H9 (cell line): Measurements from ENCODE around the gene OR8B4. TPM values are rescaled to one million over a fixed set of nuclear protein-coding genes. Genes with fewer than 3 reads are reported as not detected.

ENCODE experiments used
- DNase-seq: peaks from one replicate; pipeline ENCODE4 v3.0.0-alpha.2; 2017
- H2AFZ ChIP-seq: one replicate; pipeline ENCODE4 v1.6.1; 2013; ENCODE audit warnings: mild to moderate bottlenecking, low read length, control low read depth, moderate library complexity
- H2AK5ac ChIP-seq: 2 replicates; pipeline ENCODE4 v1.6.1; 2013; ENCODE audit warnings: low read length, control low read depth, mixed read lengths; ENCODE audit not compliant: insufficient read length
- H2BK120ac ChIP-seq: one replicate; pipeline ENCODE4 v1.6.1; 2013; ENCODE audit warnings: low read depth, mild to moderate bottlenecking, low read length, control low read depth, inconsistent platforms; ENCODE audit not compliant: poor library complexity, severe bottlenecking
- H2BK12ac ChIP-seq: 2 replicates; pipeline ENCODE4 v1.6.1; 2013; ENCODE audit warnings: low read length, control low read depth, mixed read lengths, low read depth; ENCODE audit not compliant: insufficient read length
- H2BK15ac ChIP-seq: 2 replicates; pipeline ENCODE4 v1.6.1; 2013; ENCODE audit warnings: low read depth, low read length, control low read depth
- H2BK20ac ChIP-seq: one replicate; pipeline ENCODE4 v1.6.1; 2013; ENCODE audit warnings: low read depth, mild to moderate bottlenecking, low read length, control low read depth, inconsistent platforms; ENCODE audit not compliant: poor library complexity, severe bottlenecking
- H2BK5ac ChIP-seq: 2 replicates; pipeline ENCODE4 v1.6.1; 2013; ENCODE audit warnings: low read length, control low read depth, mixed read lengths; ENCODE audit not compliant: insufficient read length
- H3K14ac ChIP-seq: 2 replicates; pipeline ENCODE4 v1.6.1; 2013; ENCODE audit warnings: low read length, control low read depth; ENCODE audit not compliant: insufficient read depth
- H3K18ac ChIP-seq: 2 replicates; pipeline ENCODE4 v1.6.1; 2013; ENCODE audit warnings: low read depth, mild to moderate bottlenecking, mixed read lengths, low read length, control low read depth; ENCODE audit not compliant: insufficient read length
- H3K23ac ChIP-seq: 2 replicates; pipeline ENCODE4 v1.6.1; 2013; ENCODE audit warnings: low read length, control low read depth, mixed read lengths, low read depth; ENCODE audit not compliant: insufficient read length
- H3K23me2 ChIP-seq: 2 replicates; pipeline ENCODE4 v1.6.1; 2013; ENCODE audit warnings: low read depth, mild to moderate bottlenecking, mixed read lengths, low read length, control low read depth; ENCODE audit not compliant: insufficient read length, poor library complexity, severe bottlenecking
- H3K27ac ChIP-seq: 2 replicates; pipeline ENCODE4 v1.5.1; 2013; ENCODE audit warnings: low read length, control low read depth, mixed read lengths, low read depth; ENCODE audit not compliant: insufficient read length
- H3K27me3 ChIP-seq: 2 replicates; pipeline ENCODE4 v1.6.1; 2013; ENCODE audit warnings: low read length, control low read depth, inconsistent platforms; ENCODE audit not compliant: insufficient read depth
- H3K4ac ChIP-seq: 2 replicates; pipeline ENCODE4 v1.6.1; 2013; ENCODE audit warnings: low read depth, mild to moderate bottlenecking, control low read depth, inconsistent platforms, low read length, moderate library complexity
- H3K4me1 ChIP-seq: 2 replicates; pipeline ENCODE4 v1.6.1; 2013; ENCODE audit warnings: low read length, control low read depth, inconsistent platforms; ENCODE audit not compliant: insufficient read depth
- H3K4me2 ChIP-seq: 2 replicates; pipeline ENCODE4 v1.6.1; 2013; ENCODE audit warnings: low read length, control low read depth, mixed read lengths; ENCODE audit not compliant: insufficient read length, insufficient read depth
- H3K56ac ChIP-seq: 2 replicates; pipeline ENCODE4 v1.6.1; 2013; ENCODE audit warnings: low read depth, mild to moderate bottlenecking, mixed read lengths, low read length, control low read depth; ENCODE audit not compliant: insufficient read length
- H3K79me1 ChIP-seq: 2 replicates; pipeline ENCODE4 v1.6.1; 2013; ENCODE audit warnings: low read depth, mild to moderate bottlenecking, moderate library complexity, low read length, control low read depth, inconsistent platforms; ENCODE audit not compliant: insufficient read depth, poor library complexity, severe bottlenecking
- H3K79me2 ChIP-seq: 2 replicates; pipeline ENCODE4 v1.6.1; 2013; ENCODE audit warnings: low read length, control low read depth, inconsistent platforms; ENCODE audit not compliant: insufficient read depth
- H3K9ac ChIP-seq: 2 replicates; pipeline ENCODE4 v1.6.1; 2013; ENCODE audit warnings: low read length, control low read depth, mixed read lengths; ENCODE audit not compliant: insufficient read length; ENCODE audit errors: extremely low read depth
- H3K9me3 ChIP-seq: one replicate; pipeline ENCODE4 v1.6.1; 2013; ENCODE audit warnings: low read depth, low read length, inconsistent platforms; ENCODE audit not compliant: control insufficient read depth
- H3T11ph ChIP-seq: one replicate; pipeline ENCODE4 v1.6.1; 2013; ENCODE audit warnings: mild to moderate bottlenecking, low read length, control low read depth, inconsistent platforms
- H4K20me1 ChIP-seq: one replicate; pipeline ENCODE4 v1.6.1; 2013; ENCODE audit not compliant: control insufficient read depth, insufficient read length, insufficient read depth
- H4K5ac ChIP-seq: 2 replicates; pipeline ENCODE4 v1.6.1; 2013; ENCODE audit warnings: low read depth, mild to moderate bottlenecking, mixed read lengths, low read length, control low read depth; ENCODE audit not compliant: insufficient read length
- H4K8ac ChIP-seq: replicated peaks from 2 replicates; pipeline ENCODE4 v1.6.1; 2013; ENCODE audit warnings: low read length, control low read depth, mixed read lengths, low read depth; ENCODE audit not compliant: insufficient read length
- H4K91ac ChIP-seq: 2 replicates; pipeline ENCODE4 v1.6.1; 2013; ENCODE audit warnings: low read depth, mild to moderate bottlenecking, moderate library complexity, mixed read lengths, low read length, control low read depth; ENCODE audit not compliant: insufficient read length
- H3K27ac Mint-ChIP-seq, 3 experiments: 2 replicates in 2 of 3; 3 replicates in 1 of 3; pipeline ENCODE4 v1.8.0; 2020 to 2021; ENCODE audit warnings: mixed read lengths in 3 of 3, mild to moderate bottlenecking in 1 of 3, moderate library complexity in 1 of 3
- H3K27me3 Mint-ChIP-seq: 2 replicates; pipeline ENCODE4 v1.8.0; 2021; ENCODE audit warnings: low read depth, mild to moderate bottlenecking, moderate library complexity, mixed read lengths
- H3K36me3 Mint-ChIP-seq, 3 experiments: 2 replicates in 2 of 3; 3 replicates in 1 of 3; pipeline ENCODE4 v1.8.0; 2020 to 2021; ENCODE audit warnings: low read depth in 3 of 3, mixed read lengths in 3 of 3; ENCODE audit not compliant: insufficient read depth in 1 of 3
- H3K4me1 Mint-ChIP-seq, 2 experiments: 2 replicates each; pipeline ENCODE4 v1.8.0; 2020; ENCODE audit warnings: mixed read lengths in 2 of 2
- H3K4me3 Mint-ChIP-seq, 2 experiments: 2 replicates in 1 of 2; 3 replicates in 1 of 2; pipeline ENCODE4 v1.8.0; 2020 to 2021; ENCODE audit warnings: mild to moderate bottlenecking in 2 of 2, mixed read lengths in 2 of 2, moderate library complexity in 1 of 2
- H3K9me3 Mint-ChIP-seq, 2 experiments: 2 replicates in 1 of 2; 3 replicates in 1 of 2; pipeline ENCODE4 v1.8.0; 2020; ENCODE audit warnings: mild to moderate bottlenecking in 2 of 2, mixed read lengths in 2 of 2, moderate library complexity in 1 of 2
- WGBS: extraction: QIAGEN DNeasy Blood & Tissue Kit; methylation state at CpG from one replicate; pipeline ENCODE4 v1.1.7; 2013; ENCODE audit warnings: missing lambda C conversion rate, low lambda C conversion rate, mixed read lengths; ENCODE audit not compliant: insufficient read length; ENCODE audit errors: extremely low coverage; 5-methylcytosine and 5-hydroxymethylcytosine counted together
- total RNA-seq: library from RNA; stranded (reverse); gene quantifications from 2 replicates; pipeline ENCODE4 v1.2.1, GENCODE V29; 2021
- TF ChIP-seq, protein P1 (sequence below): fragments of 200-600 bp; sonication (generic); conservative IDR thresholded peaks from 3 replicates; pipeline ENCODE4 v1.8.0; 2021; ENCODE audit warnings: antibody characterized with exemption, mild to moderate bottlenecking

The OR8B4 gene
- total RNA-seq, 1 experiment from 2014 or later, result not detected

GRCh38 chr11:124467381-124467927 lies 42.8 kb upstream of the OR8B4 start:
- H3K79me1 ChIP-seq, result no peaks in the 10 kb centered on the region
- H2BK5ac ChIP-seq, result no peak overlapping the region
- no peak overlapping the region for H3K4me2 ChIP-seq
- H3K4me1 Mint-ChIP-seq, result peaks cover 4% of the 10 kb centered on the region in 2 experiments; a peak in 2 of 4 replicates
- H3K27ac ChIP-seq, result no peak overlapping the region
- no peak overlapping the region for H3K18ac ChIP-seq
- DNase-seq, result no peak
- H3K36me3 Mint-ChIP-seq, result no peaks in the 10 kb centered on the region
- H3K9me3 Mint-ChIP-seq, result no peaks in the 10 kb centered on the region
- no peaks in the 10 kb centered on the region for H4K20me1 ChIP-seq
- H2AK5ac ChIP-seq, result no peak overlapping the region
- no peaks in the 10 kb centered on the region; the same call in none of the 2 replicates for H3K27me3 Mint-ChIP-seq
- TF ChIP-seq, protein P1, sequence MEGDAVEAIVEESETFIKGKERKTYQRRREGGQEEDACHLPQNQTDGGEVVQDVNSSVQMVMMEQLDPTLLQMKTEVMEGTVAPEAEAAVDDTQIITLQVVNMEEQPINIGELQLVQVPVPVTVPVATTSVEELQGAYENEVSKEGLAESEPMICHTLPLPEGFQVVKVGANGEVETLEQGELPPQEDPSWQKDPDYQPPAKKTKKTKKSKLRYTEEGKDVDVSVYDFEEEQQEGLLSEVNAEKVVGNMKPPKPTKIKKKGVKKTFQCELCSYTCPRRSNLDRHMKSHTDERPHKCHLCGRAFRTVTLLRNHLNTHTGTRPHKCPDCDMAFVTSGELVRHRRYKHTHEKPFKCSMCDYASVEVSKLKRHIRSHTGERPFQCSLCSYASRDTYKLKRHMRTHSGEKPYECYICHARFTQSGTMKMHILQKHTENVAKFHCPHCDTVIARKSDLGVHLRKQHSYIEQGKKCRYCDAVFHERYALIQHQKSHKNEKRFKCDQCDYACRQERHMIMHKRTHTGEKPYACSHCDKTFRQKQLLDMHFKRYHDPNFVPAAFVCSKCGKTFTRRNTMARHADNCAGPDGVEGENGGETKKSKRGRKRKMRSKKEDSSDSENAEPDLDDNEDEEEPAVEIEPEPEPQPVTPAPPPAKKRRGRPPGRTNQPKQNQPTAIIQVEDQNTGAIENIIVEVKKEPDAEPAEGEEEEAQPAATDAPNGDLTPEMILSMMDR, result no peak
- H4K91ac ChIP-seq, result no peak overlapping the region
- H3K27me3 ChIP-seq, result no peaks in the 10 kb centered on the region
- no peak overlapping the region for H2BK12ac ChIP-seq
- no peak overlapping the region for H2AFZ ChIP-seq
- peak overlapping the region in 1 of 3 experiments; percentile 33; a peak in 1 of 7 replicates for H3K27ac Mint-ChIP-seq
- no CpG with 5 or more reads among the region's 8 CpGs for WGBS
- no peak overlapping the region for H3K23ac ChIP-seq
- no peak overlapping the region for H2BK120ac ChIP-seq
- H3K23me2 ChIP-seq, result no peaks in the 10 kb centered on the region
- no peaks in the 10 kb centered on the region for H3K4me1 ChIP-seq
- no peak overlapping the region for H2BK15ac ChIP-seq
- H4K5ac ChIP-seq, result no peak overlapping the region
- H3K79me2 ChIP-seq, result no peaks in the 10 kb centered on the region
- H3T11ph ChIP-seq, result no peak overlapping the region
- H3K9me3 ChIP-seq, result no peaks in the 10 kb centered on the region
- H3K4ac ChIP-seq, result no peak overlapping the region
- no peak overlapping the region for H2BK20ac ChIP-seq
- H3K14ac ChIP-seq, result no peak overlapping the region
- H3K9ac ChIP-seq, result no peak overlapping the region
- H3K4me3 Mint-ChIP-seq, result no peak overlapping the region
- H3K56ac ChIP-seq, result no peak overlapping the region
- no peak overlapping the region for H4K8ac ChIP-seq
